Measurements from ENCODE around the gene CCDC6.
"Not testable (repeated sequence)": the region's sequence is repeated elsewhere in the genome, so short reads cannot be mapped to it uniquely, and the experiment has no call there.

CCDC6 gene

DNA sequence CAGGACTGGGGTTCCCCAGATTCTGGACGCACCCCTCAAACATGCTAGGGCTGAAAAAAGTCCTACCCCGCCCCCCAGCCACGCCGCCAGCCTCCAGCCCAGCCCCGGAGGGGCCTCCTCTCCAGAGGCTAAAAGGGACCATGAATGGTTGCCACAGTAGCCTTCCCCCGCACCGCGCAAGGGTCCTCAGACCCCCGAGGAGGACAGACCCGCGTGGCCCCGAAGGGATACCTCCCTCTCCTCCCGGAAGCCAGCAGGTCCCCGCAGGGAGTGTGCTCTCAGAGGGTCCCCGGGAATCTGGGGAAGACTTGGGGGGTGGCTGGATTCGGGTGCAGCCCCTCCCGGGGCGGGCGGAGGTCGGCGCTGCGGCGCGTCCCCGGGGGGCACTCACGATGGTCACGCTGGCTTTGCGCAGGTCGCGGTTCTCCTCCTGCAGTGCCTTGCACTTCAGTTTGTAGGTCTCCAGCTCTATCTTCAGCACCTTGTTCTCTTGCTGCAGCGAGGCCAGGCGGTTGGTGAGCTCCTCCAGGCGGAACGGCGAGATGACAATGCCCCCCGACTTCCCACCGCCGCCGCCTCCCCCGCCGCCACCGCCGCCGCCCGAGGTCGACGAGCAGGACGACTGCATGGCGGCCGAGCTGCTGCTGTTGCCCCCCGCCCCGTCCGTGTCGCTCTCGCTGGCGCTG, 482 bp downstream of the CCDC6 start:
- DNase-seq (ENCODE audit: extremely low read depth in 1 of 2, low read depth in 1 of 2) = no peak

DNA sequence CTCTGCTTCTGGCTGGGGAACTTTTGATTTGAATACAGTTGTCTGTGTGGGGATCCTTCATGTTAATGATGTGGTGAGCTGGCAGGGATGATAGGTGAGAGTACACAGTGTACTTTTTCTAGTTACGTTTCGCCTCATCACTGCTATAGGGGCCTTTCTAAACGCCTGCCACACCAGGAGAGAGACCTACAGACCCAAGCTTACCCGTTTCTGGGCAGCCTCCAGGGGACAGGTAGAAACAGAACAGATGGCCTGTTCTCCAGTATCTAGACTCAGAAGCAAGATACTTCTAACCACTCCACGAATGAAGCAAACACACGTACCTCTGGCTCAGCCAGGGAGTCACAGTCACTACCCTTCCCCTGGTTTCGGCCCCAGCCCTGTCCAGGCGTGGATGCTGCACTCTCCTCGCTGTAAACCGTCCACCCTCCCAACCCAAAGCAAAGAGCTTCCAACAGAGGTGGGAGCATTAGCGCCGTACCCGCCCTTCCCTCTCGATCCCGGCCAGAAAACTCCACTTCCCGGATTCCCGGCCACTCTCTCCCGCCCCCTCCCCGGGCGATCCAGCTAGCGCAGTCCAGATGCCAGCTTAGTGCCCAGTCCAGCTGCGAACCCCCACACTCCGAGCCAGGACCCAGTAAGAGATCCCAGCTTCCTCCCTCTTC, 1.2 kb downstream of the CCDC6 start:
- DNase-seq (ENCODE audit: extremely low read depth in 1 of 2, low read depth in 1 of 2) = no peak

DNA sequence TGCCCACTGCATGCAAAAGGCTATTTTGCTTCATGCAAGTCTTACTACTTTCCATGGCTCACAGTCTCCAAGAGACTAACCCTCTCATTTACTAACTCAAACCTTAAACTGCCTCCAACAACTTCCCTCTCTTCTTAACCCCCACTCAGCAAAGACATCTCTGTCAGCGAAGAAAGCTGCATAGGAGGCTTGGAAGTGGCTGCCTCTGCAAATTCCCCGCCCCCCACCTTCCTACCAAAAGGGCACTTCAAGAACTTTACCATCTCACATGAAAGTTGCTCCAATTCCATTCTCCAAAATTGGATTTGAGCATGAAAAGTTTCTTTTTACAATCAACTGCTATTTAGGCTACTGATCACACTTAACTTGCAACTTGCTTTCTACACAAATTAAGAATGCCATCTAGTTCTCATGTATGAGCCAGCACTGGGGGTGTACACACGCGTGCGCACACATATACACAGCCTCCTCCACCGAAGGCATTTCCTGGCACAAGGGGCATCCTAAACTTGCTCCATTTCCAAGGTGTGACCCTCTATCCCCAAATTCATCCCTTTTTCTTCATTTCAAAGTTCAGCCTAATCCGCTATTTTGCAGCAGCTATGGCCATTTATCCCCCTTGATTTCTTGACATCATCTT, 1.8 kb downstream of the CCDC6 start:
- DNase-seq (ENCODE audit: extremely low read depth in 1 of 2, low read depth in 1 of 2) = no peak

DNA sequence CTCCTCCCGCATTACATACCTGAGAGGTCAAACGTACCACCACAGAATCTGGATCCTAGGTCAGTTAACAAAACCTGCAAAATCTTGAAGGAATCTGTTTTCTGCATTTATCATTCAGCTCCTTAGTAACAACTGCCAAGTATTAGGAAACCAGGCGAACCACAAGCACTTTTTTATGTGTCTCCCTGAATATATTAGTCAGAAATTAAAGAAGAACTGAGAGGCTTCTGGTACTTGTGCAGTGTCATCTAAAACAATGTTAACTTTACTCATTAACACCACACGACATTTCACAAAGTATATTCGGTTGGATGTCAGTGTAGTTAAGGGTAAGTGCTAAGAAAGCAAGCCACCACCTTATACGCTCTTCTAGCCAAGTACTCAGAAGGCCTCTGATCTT, 2.5 kb downstream of the CCDC6 start:
- no peak for DNase-seq (ENCODE audit: extremely low read depth in 1 of 2, low read depth in 1 of 2)

DNA sequence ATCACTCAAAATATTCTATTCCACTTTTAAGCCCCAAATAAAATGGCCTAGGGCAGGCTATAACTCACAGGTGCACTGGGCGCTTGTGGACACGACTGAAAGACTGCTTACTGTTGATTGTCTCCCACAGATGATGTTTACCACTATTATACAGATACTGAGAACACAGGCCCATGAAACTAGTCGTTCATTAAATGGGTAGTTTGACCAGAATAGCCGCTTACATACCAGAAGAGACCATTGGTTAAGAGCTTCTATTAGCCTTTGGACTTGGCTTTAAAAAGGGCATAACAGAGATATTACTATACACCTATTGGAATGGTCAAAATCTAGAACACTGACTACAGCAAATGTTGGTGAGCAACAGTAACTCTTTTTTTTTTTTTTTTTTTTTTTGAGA, 4.3 kb downstream of the CCDC6 start:
- no peak for DNase-seq (ENCODE audit: extremely low read depth in 1 of 2, low read depth in 1 of 2)

DNA sequence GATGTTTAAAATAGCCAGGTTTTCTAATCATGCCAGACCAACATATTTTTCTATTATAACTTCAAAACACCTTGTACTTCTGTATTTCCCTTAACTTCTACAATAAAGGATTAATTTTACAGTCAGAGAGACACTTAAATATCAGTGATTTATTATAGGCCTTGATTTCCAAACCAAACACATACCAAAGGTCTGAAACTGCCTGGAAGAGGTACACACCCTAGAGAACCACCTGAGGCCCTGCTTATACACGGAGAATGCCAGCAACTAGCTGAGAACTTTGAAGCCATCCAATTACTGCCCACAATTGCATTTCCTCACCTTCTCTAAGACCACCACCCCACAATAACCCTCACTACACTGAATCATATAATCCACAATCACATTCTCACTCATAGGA, 4.9 kb downstream of the CCDC6 start:
- no peak for DNase-seq (ENCODE audit: extremely low read depth in 1 of 2, low read depth in 1 of 2)

DNA sequence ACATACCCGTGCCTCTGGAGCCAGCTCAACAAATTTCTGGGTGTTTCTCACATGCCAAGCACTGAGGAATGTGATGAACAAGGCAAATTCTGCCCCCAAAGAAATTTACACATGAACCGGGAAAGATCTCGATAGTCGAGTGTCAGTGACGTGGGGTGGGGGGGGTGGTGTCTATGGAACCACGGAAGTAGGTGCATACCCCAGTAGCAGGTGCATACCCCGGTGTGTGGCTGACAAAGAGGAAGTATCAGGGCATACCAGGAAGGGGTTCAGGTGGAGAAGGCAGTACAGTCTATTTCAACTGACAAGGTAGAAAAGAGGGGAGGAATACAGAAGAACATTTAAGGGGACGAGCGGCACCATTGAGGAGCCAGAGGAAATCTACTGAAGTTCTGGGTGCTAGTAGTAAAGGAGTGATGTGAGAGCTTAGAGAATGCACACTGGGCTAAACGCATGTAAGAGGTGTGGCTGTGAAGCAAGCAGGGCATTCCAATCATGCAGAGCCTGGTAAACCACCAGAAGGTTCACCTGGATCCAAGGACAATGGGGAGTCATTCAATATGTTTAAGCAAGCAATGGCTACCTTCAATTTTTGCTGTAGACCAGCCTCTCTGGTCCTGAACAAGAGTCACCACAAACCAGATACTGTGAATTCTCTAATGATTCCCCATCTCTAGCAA, 6.2 kb downstream of the CCDC6 start:
- DNase-seq (ENCODE audit: extremely low read depth in 1 of 2, low read depth in 1 of 2) = no peak

DNA sequence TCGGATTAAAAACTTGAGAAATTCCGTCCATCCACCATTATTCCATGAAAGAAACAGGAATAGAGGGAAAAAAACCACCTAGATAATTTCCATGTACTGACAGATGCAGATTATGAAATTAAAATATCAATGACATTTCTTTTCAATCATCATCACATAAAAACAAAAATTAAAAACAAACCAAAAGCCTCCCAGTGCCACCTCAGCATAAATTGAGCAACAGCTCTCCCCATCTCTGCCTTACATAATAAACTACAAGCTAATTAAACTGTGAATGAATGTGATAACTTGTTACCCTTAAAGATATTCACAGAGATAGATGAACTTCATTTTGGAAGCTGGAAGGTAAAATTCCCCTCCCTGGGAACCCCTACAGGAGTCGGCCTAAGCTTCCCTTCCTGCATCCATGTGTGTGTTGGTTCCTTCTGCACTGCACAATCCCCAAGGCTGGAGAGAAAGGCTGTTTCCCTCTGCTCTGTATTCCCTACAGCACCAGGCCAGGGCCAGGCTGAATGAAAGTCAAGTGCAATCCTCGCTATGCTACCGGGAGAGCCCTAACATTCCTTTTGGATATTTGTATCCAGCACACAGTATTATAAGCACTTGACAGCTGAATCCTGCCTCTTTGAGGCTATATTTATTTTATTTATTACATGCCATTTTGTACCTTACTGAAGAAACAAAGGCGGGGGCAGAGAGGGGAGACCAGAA, 8.1 kb downstream of the CCDC6 start:
- no peak for DNase-seq (ENCODE audit: extremely low read depth in 1 of 2, low read depth in 1 of 2)

DNA sequence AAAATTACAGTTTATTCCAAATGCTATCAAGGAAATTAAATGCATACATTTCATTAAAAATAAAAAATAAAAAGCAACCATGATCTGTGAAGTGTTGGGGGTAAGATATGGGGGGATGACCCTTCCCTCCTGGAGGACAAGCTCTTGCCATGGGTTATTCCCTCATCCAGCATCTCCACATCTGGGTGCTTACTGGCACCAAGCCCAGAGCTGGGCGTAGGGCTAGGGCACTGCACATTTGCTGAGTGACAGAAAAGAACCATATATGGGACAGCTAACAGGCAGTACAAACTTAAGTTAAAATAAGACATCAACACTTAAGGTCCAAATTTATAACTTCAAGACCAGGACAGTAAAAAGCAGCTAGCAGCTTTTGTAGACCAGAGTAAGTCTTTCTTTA, 10.2 kb downstream of the CCDC6 start:
- no peak for DNase-seq (ENCODE audit: extremely low read depth in 1 of 2, low read depth in 1 of 2)

DNA sequence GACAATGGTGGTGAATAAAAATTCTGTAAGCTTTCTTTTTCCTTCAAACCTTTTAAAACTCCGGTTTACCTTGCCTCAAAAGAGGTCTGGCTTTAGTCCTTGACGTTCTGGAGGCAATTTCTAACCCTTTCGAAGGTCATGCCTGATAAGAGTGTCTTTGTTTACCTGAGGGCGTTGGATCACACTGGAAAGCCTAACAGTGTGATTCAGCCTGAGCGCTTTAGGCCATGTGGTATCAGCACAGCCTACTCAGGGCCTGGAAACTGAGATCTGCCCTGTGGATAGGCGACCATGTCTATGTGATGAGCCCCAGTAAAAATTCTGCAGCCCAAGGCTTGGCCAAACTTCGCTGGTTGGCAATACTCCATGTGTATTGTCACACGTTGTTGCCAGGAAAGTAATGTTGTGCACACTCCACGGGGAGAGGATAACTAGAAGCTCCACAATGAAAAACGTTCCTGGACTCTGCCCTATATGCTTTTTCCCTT, 10.7 kb downstream of the CCDC6 start:
- no peak for DNase-seq (ENCODE audit: extremely low read depth in 1 of 2, low read depth in 1 of 2)

DNA sequence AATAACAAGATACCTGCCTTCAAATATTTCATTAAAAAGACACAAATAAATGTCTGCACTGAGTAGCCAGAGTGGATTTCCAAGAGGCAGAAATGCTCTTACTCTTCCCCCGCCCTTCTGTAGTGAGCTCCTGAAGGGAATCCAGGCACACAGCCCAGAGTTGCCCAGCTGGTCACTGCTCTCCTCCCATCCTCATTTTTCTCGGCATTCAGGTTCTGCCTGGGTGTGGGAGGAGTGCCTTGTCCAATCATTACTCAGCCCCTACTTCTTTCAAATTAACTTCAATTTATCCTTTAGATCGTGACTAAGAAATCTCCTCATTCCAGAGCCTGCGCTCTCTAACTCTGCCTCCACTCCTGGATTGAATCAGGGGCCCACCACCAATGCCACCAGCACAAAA, 12.2 kb downstream of the CCDC6 start:
- no peak for DNase-seq (ENCODE audit: extremely low read depth in 1 of 2, low read depth in 1 of 2)

DNA sequence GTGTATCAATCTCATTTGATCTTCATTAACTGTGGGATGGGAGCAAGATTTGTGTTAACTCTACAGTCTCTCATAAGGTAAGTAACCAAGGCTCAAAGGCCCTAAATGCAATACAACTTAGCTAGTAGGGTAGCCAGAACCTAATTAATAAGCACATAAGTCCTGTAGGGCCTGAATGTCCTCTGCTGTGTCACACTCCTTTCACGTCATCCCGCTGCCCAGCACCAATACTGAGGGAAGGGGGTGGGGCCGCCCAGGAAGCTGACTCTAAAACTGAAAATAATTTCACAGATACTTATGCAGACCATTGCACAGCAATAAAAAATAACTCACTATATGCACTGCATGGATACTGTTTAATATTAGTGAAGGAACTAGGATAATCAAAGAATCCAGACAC, 13.7 kb downstream of the CCDC6 start:
- no peak for DNase-seq (ENCODE audit: extremely low read depth in 1 of 2, low read depth in 1 of 2)

DNA sequence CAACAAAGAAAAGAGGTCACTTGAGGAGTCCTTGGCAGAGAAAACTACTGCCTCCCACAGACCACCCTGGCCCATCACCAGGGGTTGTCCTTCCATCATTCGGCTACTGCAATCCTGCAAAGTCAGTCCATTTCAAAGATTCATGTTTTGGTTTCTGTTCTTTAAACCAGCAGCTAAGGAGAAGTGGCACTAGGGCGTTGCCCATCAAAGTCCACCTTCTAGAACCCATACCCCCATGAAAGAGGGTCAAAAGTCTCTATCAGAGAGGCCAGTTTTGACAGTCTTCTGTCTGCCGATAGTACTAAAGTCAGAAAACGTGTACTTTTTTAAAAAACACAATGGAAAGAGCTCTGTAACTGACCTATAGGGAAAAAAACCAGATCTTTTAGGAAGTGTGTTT, 14.4 kb downstream of the CCDC6 start:
- DNase-seq (ENCODE audit: extremely low read depth in 1 of 2, low read depth in 1 of 2) = no peak

DNA sequence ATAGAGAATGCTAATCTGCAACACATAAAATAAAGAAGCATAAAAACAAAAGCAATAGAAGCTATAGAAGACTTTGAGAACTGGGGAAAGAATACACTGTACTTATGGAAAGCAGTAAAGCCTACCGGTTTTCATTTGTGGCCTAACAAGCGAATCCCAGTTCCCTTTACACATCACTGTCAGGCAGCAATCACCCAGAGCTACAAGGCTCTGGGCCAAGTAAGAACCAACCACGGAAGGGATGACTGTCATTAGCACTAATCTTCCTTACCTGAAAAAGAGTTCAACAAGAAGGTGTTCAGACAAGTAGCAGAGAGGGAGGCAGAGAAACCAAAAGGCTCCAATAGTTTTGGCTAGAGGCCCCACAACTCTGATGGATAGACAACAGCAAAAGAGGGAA, 15.0 kb downstream of the CCDC6 start:
- DNase-seq (ENCODE audit: extremely low read depth in 1 of 2, low read depth in 1 of 2) = no peak

DNA sequence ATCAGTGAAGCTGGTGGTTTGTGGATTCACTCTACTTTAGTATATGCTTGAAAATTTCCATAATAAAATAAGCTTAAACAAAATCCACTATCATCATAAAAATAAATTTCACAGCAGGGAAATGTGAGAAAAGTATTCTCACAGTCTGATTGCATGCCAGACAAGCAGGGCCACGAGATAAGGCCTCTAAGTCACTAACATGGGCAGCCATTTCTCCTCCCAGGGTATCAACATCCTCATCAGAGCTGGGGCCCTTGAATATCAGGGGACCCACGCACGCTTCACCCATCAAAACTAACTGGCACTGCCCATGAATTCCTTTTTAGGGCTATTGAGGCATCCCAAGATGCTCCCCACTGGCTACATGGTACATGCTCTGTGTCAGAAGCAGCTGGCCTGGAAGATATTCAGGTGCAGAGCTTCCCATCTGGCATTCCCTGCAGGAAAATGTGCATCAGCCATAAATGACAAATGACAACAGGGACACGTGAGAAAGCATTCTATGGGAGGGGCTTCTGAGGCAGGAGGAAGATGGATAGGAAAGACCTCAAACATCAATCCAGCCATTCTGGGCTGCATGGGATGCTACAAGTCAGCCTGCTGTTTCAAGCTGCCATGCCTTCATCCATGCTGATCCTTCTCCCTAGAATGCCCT, 17.4 kb downstream of the CCDC6 start:
- DNase-seq (ENCODE audit: extremely low read depth in 1 of 2, low read depth in 1 of 2) = no peak

DNA sequence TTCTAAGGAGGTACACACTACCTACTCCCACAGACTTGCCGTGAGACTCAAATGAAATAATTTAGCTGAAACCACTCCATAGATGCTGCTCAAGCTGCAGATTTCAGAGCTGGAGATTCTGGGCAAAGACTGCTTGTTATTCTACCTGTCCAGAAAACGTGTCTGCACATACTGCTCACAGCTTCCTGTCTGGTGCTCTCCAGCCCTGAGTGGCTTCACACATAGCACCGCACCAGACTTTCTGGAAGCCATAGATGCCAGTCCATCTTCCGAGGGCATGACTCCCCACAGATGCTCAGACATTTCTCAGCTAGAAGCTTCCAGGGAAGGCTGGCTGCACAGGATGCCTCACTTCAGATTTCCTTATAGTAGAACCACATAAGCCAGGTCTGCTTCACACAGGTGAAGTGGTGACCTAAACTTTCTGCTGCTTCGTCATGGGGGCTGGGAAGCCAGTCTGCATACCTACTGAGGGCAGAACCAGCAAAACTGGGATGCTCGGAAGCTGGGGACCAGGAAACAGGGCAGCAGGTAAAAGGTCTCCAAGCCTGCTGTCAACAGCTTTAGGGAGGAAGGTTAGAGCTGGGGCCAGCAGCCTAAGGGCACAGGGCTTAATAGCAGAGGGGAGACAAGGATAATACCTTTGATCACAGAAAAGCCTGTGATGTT, 18.2 kb downstream of the CCDC6 start:
- DNase-seq (ENCODE audit: extremely low read depth in 1 of 2, low read depth in 1 of 2) = no peak

DNA sequence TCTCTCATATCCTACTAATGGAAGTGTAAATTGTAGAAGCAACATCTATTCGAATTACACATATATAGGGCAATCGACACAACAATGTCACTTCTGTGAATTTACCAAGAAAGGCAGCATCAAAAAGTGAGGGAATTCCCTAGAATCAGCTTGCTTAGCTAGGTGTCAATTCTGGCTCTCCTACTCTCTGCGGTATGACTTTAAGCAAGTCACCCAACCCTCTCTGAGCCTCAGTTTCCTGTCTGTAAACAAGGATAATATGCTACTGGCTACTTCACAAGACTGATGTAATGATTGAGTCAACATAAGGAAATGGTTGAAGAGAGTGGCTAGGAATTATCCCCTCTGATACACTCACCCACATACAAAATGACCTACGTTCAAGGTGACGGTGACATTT, 19.4 kb downstream of the CCDC6 start:
- no peak for DNase-seq (ENCODE audit: extremely low read depth in 1 of 2, low read depth in 1 of 2)

DNA sequence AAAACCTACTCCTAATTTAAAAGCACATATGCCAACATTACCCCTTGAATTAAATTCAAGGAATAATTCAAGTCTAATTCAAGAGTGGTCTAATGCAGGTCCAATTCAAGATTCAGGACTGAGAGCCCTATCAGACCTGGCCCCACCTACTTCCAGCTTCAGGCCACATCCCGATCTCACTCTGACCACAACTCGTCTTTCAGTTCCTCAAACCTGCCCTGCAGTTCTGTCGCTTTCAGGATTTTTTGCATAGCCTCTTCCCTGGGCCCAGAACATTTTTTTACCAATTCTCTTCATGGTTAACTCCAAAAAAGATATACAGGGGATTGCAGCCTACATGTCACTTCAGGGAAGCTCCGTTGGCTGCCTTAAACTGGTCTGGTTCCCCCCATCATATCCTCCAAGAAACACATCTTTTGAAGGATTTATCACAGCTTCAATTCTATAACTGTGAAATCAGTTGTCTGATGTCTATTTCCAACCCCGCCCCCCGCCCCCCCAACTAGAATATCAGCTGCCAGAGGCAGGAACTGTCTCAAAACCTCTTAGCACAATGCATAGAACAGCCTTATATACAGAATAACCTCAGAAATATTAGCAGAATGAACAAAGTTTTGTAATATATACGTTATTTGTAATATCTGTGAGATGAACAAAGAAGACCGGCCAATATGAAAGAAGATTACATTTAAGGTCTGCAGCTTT, 20.8 kb downstream of the CCDC6 start:
- no peak for DNase-seq (ENCODE audit: extremely low read depth in 1 of 2, low read depth in 1 of 2)

DNA sequence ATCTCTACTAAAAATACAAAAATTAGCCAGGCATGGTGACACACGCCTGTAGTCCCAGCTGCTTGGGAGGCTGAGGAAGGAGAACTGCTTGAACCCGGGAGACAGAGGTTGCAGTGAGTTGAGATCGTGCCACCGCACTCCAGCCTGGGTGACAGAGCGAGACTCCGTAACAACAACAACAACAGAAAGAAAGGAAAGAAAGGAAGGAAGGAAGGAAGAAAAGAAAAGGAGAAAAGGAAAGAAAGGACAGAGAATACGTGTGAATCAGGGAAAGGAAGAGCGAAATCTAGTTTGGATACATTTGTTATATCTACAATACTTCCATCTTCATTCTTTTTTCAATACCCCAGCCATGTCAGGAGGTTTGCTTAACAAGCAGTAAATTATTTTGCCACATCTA, 21.5 kb downstream of the CCDC6 start:
- DNase-seq (ENCODE audit: extremely low read depth in 1 of 2, low read depth in 1 of 2) = not testable (repeated sequence)

Measured in activated CD8-positive, alpha-beta memory T cell treated with anti-CD3 and anti-CD28 coated beads for 1 hour (primary cell).